ENCODE data around the gene FBLN1.

FBLN1 gene

GRCh38 chr22:45584121-45584570 is 81.5 kb downstream of the FBLN1 start:
- DNase-seq (ENCODE audit: low spot score) (no peak), ATAC-seq (ENCODE audit: low read depth) (no peak)
- Histone ChIP-seq H3K27me3 (ENCODE audit: insufficient read depth, poor library complexity, severe bottlenecking) (no peaks in the 10 kb centered on the region), H3K36me3 (ENCODE audit: low read depth) (no peaks in the 10 kb centered on the region), H3K4me1 (ENCODE audit: insufficient read depth, poor library complexity, severe bottlenecking) (peaks cover 7% of the 10 kb centered on the region), H3K4me3 (ENCODE audit: severe bottlenecking) (no peak overlapping the region), H3K27ac (ENCODE audit: poor library complexity, severe bottlenecking) (no peak overlapping the region), H3K9me3 (ENCODE audit: severe bottlenecking) (no peaks in the 10 kb centered on the region)
- TF ChIP-seq CTCF (IDR thresholded peaks at IDR 0.05; ENCODE audit: poor library complexity, severe bottlenecking), result no peak

GRCh38 chr22:45584621-45585436 is 82.1 kb downstream of the FBLN1 start:
- no peak for DNase-seq (ENCODE audit: low spot score)
- H3K27ac ChIP-seq (ENCODE audit: poor library complexity, severe bottlenecking), result no peak overlapping the region
- TF ChIP-seq CTCF (IDR thresholded peaks at IDR 0.05; ENCODE audit: poor library complexity, severe bottlenecking), result no peak

GRCh38 chr22:45585437-45585755 is 82.7 kb downstream of the FBLN1 start:
- TF ChIP-seq CTCF (IDR thresholded peaks at IDR 0.05; ENCODE audit: poor library complexity, severe bottlenecking), result no peak
- Histone ChIP-seq H3K9me3 (ENCODE audit: severe bottlenecking) (no peaks in the 10 kb centered on the region), H3K4me1 (ENCODE audit: insufficient read depth, poor library complexity, severe bottlenecking) (peaks cover 7% of the 10 kb centered on the region)

More at GRCh38 chr22:45584621-45585436, 82.1 kb downstream of the FBLN1 start:
- Histone ChIP-seq H3K9me3 (ENCODE audit: severe bottlenecking) (no peaks in the 10 kb centered on the region), H3K4me3 (ENCODE audit: severe bottlenecking) (no peak overlapping the region), H3K4me1 (ENCODE audit: insufficient read depth, poor library complexity, severe bottlenecking) (peaks cover 7% of the 10 kb centered on the region), H3K27me3 (ENCODE audit: insufficient read depth, poor library complexity, severe bottlenecking) (no peaks in the 10 kb centered on the region), H3K36me3 (ENCODE audit: low read depth) (no peaks in the 10 kb centered on the region)
- ATAC-seq (ENCODE audit: low read depth), result no peak

GRCh38 chr22:45585946-45586540 is 83.4 kb downstream of the FBLN1 start:
- ATAC-seq (ENCODE audit: low read depth) (no peak), DNase-seq (ENCODE audit: low spot score) (no peak)
- no peaks in the 10 kb centered on the region for H3K36me3 ChIP-seq (ENCODE audit: low read depth)
- H3K4me3 ChIP-seq (ENCODE audit: severe bottlenecking), result no peak overlapping the region
- peaks cover 7% of the 10 kb centered on the region for H3K4me1 ChIP-seq (ENCODE audit: insufficient read depth, poor library complexity, severe bottlenecking)
- TF ChIP-seq CTCF (IDR thresholded peaks at IDR 0.05; ENCODE audit: poor library complexity, severe bottlenecking), result no peak
- H3K9me3 ChIP-seq (ENCODE audit: severe bottlenecking), result no peaks in the 10 kb centered on the region
- H3K27ac ChIP-seq (ENCODE audit: poor library complexity, severe bottlenecking), result no peak overlapping the region
- H3K27me3 ChIP-seq (ENCODE audit: insufficient read depth, poor library complexity, severe bottlenecking), result no peaks in the 10 kb centered on the region

More at GRCh38 chr22:45585437-45585755, 82.7 kb downstream of the FBLN1 start:
- DNase-seq (ENCODE audit: low spot score) (no peak), ATAC-seq (ENCODE audit: low read depth) (no peak)
- Histone ChIP-seq H3K36me3 (ENCODE audit: low read depth) (no peaks in the 10 kb centered on the region), H3K27me3 (ENCODE audit: insufficient read depth, poor library complexity, severe bottlenecking) (no peaks in the 10 kb centered on the region), H3K27ac (ENCODE audit: poor library complexity, severe bottlenecking) (no peak overlapping the region), H3K4me3 (ENCODE audit: severe bottlenecking) (no peak overlapping the region)
